GM19324 (cell line): ENCODE results near the gene SCN7A.

Source experiments
- ATAC-seq: cut with Tn5 transposase; IDR thresholded peaks from one replicate; pipeline ENCODE4 v1.9.1; 2021; ENCODE audit warnings: mild to moderate bottlenecking, moderate library complexity; ENCODE audit not compliant: unreplicated experiment, low FRiP score

SCN7A gene

DNA sequence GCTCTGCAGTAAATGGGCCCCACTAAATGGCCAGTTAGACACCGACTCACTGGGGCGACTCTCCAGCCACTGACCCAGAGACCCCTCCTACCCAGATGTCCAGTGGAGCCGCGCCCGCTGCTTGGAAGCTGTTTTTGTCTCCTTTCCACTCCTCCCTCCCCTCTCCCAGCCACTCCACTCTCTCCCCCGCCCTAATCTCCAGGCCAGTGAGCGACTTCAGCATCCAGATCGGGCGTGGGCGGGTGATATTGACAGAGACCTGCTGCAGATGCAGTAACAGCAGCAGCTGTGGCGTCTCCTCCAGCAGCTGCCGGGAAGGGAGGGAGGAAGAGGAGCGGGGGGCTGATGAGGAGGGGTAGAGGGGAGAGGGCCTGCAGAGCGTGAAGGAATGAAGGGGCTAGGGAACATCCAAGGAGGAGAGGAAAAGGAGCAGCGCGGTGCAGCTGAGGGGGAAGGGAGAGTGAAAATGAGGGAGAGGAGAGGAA lies at the start of gene SCN7A:
SCN7A (minus strand) TSS at position 110 of the 485 bp plus-strand sequence. CDS start 16,553 bp downstream, outside the sequence.
- ATAC-seq: no peak

DNA sequence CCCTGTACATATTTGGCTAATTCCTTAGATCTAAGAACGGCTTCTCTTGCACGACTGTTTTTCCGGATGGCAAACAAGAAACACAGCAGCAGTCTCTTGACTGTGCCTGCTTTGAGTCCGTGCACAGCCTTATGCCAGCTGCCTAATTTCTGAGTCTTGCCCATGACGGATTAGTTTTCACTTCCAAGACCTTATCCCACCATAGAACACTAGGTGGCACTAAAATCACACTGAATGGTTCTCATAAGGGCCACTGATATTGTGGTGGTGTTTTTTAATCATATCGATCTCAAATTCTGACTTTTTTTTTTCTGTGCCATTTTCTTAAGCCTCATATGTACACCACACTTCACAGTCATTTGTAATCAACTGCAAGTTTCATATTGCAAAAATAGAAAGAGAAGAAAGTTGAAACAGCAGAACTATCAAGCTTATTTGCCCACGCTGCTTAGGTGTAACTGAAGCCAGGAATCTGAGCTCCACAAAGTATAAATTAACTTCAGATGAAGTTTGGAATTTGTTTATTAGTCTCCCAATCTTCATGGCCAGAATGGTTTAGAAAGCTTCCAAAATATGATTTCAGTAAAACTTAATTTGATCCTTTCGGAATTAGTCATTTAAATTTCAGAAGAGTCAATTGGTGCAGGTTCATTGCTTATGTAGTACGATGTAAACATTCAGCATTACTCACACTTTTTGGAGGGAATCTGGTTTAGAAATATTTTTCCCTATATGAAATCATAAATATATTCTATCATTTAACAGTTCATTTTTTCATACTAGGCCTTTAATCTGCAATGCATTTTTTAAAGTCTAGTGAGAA lies 45.5 kb upstream of the SCN7A start:
- peak; percentile 85 for ATAC-seq

DNA sequence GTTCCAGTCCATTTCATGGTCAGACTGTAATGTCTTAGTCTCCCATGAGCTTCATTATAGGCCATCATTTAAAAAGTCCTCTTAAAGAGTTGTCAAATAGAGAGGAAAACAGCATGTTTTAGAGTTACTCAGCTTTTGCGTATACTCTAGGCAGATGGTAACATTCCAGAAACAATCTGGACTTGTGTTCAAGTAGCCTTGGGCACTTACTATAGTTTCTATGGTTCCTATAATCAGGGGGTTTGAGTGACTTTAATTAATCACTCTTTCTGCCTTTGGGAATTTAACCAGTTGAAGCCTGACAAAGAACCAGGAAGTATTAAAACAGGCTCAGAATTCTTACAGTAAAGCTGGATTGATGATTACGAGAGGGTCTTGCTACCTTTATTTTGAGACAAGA lies 42.1 kb upstream of the SCN7A start:
- ATAC-seq: no peak

DNA sequence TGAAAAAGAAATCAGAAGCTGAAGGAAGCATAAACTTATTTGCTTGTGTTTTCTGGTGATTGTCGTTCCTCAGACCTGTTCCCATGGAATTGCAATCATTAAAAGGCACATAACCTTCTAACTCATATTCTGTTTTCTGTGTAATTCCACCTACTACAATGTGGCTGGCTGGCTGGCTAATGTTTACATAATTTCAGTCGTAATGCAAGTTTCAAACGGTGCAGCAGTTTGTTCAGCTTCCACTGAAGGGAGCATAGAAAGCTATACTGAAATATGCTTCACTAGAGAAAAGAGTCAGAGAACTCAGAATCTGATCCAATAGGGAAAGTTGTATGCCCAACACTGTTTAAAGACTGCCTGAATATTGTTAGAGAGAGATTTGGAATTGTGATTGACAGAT lies 27.1 kb upstream of the SCN7A start:
- no peak for ATAC-seq

DNA sequence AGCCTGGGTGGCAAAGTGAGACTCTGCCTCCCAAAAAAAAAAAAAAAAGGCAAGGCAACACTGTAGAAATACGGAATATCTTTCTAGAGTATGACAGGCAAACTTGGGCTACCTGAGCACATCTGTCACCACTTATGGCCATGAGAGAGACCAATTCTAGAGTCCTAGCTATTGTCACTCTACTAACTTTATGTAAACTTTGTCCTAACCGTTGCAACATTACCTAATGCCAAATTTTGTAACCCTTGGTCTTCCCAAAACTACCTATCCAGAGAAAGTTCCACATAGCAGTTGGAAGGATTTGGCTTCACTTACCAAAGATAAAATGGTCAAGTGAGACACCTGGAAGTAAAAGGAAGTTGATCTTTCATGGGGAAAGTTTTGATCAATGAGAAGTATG lies 26.6 kb upstream of the SCN7A start:
- no peak for ATAC-seq

DNA sequence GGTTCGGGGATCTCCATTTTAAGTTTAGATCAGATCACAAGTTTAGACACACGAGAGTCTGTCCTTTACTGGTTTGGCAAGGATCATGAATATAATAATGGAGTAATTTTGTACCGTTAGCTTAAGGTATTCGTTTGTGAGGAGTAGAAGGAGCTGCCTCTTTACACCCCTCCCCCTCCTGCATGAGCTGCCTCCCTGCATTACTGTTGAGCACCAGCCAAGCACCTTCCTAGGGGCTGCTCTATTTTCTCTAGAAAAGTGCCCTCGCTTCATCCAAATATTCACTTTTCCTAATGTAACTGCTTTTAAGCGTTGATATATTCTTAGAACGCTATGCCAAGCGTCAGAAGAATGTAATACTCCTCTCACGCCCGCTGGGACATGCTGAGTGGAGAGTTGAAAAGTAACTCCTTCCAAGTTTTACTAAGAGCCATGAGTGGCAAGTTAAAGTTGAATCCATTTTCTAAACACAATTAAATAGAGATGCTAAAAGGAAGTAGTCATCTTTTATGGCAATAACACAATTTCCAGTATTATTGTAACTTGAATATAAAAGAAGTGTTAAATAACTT lies 25.4 kb upstream of the SCN7A start:
- no peak for ATAC-seq

DNA sequence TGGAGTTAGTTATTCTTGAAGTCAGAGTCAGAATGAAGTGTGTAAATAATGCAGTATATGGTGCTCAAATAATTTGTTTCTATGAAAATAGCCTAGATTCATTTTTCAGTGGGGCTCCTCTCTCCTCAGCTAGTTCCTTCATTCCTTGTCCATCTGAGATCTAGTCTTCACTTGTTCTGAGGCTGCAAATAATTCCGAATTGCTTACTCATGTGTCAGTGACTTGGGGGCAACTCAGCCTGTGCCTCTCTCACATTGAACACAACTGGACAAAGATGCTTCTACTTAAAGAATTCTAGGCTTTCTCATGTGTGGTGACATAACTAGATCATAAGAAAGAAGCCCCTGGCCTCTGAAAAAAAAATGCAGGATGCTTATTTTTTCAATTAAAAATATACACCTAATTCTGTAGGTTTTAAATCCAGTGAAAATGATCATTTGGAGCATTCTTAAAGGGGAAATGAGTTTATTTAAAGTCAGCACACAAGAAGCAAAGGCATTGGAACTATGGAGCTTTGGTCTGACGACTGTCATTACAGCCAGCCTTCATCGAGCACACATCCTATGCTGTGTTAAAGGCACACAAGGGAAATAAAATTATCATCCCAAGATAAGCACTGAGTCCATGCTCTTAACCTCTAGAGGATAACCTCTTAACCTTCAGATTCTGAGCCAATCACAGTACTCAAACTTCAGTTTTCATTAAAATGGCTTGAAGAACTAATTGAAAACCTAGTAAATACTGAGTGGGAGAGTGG lies 24.8 kb upstream of the SCN7A start:
- ATAC-seq: no peak

DNA sequence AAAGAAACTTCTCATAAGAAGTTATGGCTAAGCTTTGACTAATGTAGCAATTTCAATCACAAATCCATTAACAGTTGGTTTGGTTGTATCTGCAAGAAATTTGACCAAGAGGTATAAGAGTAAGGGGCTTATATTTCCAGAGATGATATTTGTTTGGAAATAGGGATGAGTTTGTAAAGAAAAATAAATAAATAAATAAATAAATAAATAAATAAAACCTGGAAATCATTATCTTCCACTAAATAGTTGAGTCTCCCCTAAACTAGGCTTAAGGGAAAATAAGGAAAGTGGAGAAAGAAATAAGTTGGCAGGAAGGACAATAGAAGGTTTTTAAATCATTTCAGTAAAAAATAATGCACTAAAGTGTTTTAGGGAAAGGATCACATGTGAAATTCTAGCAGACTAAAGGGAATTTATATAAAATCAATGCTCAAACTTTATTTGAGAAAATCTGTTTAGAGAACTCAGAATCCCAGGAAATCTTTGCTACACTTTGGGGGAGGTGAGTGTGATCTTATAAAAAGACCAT lies 23.5 kb upstream of the SCN7A start:
- no peak for ATAC-seq

DNA sequence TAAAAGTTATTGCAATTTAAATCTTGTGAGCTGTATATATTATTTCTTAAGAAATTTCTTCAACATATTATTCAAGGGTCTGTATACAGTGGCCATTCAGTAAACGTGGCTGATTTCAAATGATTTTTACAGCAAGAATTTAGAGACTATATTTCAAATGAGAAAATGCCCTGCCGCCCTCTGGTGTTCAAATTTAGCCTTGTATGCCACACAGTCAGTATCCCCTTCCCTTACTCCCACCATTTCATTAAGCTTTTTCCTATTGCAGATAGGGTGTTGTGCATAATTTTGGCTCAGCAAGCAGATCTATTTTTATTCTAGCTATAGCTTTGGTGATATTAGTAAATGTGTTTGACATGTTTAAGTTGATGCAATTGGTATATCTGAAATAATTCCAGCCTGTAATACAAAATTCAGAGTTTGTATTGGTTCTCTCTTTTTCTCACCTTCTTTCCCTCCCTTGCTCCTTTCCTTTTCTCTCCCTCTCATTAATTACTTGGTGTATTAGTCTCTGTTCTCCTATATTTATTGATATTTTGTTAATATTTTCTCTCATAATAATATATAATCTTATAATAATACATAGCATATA lies 22.8 kb upstream of the SCN7A start:
- no peak for ATAC-seq

DNA sequence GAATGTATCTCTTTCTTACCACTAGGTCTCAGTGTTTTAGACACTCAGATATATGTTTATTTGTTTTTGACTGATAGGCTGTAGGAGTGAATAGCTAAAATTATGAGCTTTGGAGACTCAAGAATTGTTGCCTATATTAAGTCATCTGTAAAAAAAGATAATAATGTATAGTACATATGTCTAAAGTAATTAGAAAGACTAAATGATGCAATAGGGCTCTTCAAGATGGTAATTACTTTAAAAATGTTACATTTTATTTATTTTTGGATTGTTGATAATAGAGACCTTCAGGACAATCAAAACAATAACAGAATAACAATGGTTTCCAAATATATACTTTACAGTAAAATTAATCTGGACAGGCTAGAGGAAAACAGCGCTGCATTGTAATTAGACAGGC lies 19.9 kb upstream of the SCN7A start:
- ATAC-seq: no peak

DNA sequence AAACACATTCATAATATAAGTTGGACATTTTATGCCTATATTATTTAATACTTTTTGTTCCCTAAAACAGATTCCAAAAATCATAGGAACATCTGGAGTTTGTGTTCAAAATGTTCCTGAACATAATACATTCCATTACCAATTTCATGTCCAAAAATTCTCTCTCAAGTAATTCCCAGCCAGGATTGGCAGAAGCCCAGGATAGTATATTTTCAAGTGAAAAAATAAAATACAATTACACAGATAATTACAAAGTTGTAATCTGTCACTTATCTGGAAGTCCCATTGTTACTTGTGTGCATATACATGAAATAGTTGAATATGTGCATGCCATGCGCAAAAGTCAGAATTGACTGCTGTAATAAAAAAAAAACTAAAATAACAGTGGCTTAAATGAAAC lies 5.2 kb upstream of the SCN7A start:
- ATAC-seq: no peak

DNA sequence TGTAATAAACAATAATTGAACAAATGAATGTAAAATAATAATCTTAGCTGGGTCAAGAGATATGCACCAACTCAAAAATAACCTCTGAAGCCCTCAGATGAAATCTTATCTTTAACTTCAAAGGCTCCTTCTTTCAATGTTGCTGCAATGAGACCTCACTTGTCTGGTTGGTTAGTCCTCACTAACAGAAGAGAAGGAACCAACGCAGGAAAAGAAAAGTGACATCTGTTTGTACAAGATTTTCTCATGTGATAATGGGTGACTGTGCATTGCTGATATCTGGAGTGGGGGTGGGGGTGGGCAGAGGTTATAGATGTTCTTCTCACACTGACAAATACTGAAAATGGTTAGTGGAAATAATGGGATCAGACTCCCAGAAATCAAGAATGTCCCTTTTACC lies 2.6 kb downstream of the SCN7A start:
- no peak for ATAC-seq

DNA sequence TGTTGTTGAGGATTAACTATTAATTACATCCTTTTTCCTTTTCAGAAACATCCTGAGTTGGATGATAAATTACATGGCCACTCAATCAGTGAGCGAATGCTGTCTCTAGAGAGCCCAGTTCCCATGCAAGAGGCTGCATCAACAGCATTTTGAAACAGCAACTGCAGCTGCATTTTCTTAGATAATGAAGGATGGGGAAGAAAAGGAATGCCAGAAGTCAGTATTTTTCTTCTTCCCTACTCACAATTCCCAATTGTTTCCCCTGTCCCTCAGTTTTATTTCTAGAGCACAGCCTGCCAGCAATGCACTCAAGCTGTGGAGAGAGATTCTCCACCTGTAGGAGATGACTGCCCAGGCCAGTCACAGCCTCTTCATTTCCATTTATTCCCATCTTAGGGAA lies 6.9 kb downstream of the SCN7A start:
- no peak for ATAC-seq

DNA sequence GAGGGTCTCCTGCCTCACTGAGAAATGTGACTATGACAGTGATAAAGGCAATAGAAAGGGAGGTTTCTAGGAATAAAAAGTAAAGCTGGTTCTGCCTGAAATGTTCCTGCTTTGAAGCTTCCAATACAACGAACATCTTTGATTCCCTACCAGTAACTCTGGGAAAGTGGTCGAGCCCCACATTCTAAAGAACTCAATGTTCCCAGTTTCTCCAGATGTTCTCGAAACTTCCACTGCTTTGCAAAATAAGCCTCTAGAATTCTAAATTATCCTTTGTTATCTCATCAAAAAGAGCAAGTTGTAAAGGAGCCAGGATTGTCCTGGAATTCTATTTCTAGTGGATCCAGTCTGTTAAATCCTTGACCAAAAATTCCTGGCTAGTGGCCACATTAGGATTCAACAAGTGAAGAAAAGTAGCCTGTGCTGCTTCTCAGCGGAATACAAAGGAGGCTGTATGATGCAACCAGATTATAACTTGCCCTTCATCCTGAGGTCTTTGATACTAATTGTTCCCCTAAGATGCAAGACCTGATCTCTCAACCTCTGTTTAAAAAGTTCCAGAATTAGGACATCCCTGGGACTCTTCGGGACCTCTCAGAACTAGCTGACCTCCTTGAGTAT lies 8.4 kb downstream of the SCN7A start:
- no peak for ATAC-seq

DNA sequence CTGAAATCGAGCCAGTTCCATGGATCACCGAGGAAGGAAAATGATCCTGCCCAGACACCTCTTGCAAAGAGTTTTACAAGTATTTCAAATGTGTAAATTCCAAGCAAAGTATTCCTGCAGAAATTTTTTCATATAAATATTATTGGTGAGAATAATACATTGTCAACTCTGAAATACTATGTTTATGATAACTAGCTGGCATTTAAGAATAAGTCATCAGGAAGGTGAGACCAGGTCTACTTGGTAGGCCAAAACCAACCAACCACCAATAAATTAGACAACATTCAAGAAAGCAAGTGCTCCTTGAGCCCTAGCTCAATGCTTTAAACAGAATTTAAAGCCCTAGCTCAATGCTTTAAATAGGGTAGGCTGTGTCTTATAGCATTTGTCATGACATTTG lies 21.7 kb downstream of the SCN7A start:
- ATAC-seq: no peak

DNA sequence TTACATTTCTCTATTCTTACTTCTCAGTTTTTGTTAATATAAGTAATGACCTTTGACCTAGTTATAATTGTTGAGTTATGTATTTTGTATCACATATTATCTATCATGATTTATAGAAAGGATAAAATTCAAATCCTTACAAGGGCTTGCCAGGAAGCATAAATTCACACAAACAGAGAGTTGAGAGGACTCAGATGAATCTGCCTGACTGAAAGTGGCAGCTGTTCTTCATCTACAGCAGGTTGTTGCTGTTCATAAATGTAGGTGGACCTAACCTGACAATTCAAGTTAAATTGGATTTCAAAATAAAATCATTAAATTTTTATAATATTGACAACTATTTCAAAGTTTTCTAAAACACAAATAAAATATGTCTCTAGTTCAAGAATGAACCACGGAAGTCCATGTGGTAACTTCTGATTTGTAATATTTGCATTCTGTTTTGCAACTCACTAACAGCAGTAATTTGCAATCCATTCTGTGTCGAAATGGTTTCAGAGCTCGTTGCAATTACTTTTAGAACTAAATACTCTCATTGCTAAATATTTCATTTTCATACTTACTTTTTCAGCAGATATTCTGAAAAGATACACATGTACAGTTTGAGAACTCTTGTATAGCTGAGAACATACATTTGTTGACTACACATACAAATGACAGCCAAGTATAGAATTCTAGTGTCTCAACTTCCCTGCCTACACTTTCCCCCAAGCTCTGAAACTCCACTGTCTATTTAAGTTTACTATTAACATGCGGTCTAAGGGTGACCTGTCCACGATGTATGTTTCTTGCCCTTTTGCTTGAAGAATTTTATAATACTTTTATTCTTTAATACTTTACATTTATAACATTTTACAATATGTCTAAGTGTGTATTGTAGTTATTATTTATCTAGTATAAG lies 25.7 kb downstream of the SCN7A start:
- no peak for ATAC-seq

DNA sequence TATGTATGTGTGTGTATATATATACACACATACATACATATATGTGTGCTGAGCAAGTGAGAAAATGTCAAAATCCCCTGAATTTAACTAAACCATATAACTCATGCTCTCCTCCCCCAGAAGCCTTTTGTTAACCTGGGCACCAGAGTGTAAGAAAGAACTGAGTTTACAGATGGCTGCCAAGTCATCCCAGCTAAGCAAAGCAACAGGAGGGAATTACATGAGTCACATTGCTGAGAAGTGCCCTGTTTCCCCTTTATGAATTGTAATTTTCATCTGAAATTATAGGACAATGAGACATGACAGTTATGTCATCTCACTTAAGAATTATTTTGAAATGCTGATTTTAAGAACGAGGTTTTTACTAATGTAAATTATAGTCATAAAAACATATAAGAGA lies 29.9 kb downstream of the SCN7A start:
- no peak for ATAC-seq

DNA sequence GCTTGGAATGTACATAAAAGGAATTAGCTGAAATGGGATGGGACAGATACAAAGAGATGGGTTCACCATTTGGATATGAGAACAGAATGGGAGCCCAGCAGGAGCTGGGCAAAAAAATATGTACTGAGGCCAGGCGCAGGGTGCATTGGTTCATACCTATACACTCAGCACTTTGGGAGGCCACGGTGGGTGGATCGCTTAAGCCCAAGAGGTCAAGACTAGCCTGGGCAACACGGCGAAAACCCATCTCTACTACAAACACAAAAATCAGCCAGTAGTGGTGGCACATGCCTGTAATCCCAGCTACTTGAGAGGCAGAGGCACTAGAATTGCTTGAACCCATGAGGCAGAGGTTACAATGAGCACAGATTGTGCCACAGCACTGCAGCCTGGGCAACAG lies 30.4 kb downstream of the SCN7A start:
- ATAC-seq: no peak

DNA sequence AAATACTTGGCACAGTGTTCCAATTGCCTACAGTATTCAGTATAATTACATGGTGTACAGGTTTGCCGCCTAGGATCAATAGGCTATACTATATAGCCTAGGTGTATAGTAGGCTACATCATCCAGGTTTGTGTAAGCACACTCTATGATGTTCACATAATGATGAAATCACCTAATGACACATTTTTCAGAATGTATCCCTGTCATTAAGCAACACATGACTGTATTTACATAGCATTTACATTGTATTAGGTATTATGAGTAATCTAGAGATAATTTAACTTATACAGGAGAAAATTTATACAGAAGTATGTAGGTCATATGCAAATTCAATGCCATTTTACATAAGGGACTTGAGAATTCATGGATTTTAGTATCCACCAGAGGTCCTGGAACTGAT lies 35.4 kb downstream of the SCN7A start:
- ATAC-seq: no peak
